Stomach (tissue), 4 donors: ENCODE results near the gene CNTFR.

Experiments
- POLR2AphosphoS5 ChIP-seq, 3 donors: sonication (generic); formaldehyde crosslinking; IDR thresholded peaks; one replicate each; pipeline ENCODE4 v1.6.1; 2016; ENCODE audit warnings: antibody characterized with exemption in 3 of 3
- TF ChIP-seq, protein P1 (sequence below), 7 experiments: fragments of 450-650 bp in 4 of 7; fragments of 200-600 bp in 3 of 7; sonication (generic) in 3 of 7; IDR thresholded peaks; one replicate each; pipeline ENCODE4 v1.5.1; 2016 to 2019; ENCODE audit warnings: antibody characterized with exemption in 7 of 7, control low read depth in 2 of 7, mild to moderate bottlenecking in 1 of 7

DNA sequence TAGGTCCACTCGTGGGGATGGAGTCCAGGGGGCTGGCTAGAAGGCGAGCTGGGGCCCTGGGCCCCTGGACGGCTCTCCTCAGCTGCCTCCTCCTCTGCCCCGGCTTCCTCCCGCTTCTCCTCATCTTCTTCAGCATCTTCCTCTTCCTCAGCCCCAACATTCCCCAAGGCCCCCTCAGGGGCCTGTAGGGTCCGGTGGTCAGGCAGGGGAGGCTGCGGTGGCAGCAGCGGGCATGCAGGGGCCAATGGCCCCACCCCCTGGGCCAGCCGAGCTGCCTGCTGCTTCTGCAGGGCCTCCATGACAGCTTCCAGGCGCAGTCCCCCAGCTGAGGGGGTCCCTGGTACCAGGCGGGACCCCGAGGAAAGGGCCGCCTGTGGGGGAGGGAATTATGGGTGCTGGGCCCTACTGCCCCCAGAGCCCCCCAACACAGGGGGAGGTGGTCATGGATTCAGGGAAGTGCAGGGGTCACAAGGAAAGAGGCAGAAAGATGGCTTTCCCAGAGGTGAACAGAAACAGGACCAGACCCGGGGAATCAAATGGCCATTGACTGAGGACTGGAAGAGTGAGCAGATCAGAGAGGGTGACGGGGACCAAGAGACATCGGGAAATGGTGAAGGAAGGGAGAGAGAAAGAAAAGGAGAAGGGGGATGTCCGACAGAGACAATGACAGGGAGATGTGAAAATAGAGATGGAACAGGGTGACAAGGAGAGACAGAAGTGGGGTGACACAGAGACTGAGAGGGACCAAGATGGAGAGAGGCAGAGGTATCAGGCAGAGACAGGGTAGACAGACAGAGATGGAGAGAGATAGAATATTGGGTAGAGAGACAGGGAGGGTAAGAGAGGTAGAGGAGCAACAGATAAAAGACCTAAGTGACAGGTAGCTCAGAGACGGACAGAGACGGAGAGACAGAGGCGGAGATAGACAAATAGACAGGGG is 38.5 kb upstream of the CNTFR start:
- TF ChIP-seq, protein P1, sequence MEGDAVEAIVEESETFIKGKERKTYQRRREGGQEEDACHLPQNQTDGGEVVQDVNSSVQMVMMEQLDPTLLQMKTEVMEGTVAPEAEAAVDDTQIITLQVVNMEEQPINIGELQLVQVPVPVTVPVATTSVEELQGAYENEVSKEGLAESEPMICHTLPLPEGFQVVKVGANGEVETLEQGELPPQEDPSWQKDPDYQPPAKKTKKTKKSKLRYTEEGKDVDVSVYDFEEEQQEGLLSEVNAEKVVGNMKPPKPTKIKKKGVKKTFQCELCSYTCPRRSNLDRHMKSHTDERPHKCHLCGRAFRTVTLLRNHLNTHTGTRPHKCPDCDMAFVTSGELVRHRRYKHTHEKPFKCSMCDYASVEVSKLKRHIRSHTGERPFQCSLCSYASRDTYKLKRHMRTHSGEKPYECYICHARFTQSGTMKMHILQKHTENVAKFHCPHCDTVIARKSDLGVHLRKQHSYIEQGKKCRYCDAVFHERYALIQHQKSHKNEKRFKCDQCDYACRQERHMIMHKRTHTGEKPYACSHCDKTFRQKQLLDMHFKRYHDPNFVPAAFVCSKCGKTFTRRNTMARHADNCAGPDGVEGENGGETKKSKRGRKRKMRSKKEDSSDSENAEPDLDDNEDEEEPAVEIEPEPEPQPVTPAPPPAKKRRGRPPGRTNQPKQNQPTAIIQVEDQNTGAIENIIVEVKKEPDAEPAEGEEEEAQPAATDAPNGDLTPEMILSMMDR (IDR thresholded peaks at IDR 0.05): no peak
- TF ChIP-seq POLR2AphosphoS5 (IDR thresholded peaks at IDR 0.05): no peak
